RWPE2 (cell line): ENCODE measurements around the gene CHTF18.
"Not testable (repeated sequence)": the region's sequence is repeated elsewhere in the genome, so short reads cannot be mapped to it uniquely, and the experiment has no call there.

Experiments used
- ATAC-seq: fragments of 200-7000 bp; cut with Tn5 transposase; 3 replicates; pipeline ENCODE4 v1.9.1; 2021; ENCODE audit warnings: low read depth
- DNase-seq: peaks from one replicate; pipeline ENCODE4 v3.0.0-alpha.2; 2020; ENCODE audit warnings: low spot score
- H3K27ac ChIP-seq: fragments of 450-650 bp; 2 replicates; pipeline ENCODE4 v1.5.1; 2017; ENCODE audit warnings: mild to moderate bottlenecking; ENCODE audit not compliant: poor library complexity, severe bottlenecking
- H3K27me3 ChIP-seq: fragments of 250-450 bp; sonication (Bioruptor Pico); 2 replicates; pipeline ENCODE4 v1.5.1; 2021; ENCODE audit warnings: mild to moderate bottlenecking, moderate library complexity; ENCODE audit not compliant: insufficient read depth, poor library complexity, severe bottlenecking
- H3K36me3 ChIP-seq: fragments of 250-450 bp; sonication (Bioruptor Pico); 2 replicates; pipeline ENCODE4 v1.5.1; 2020; ENCODE audit warnings: low read depth, mild to moderate bottlenecking, moderate library complexity
- H3K4me1 ChIP-seq: fragments of 250-450 bp; sonication (Bioruptor Pico); 2 replicates; pipeline ENCODE4 v1.5.1; 2021; ENCODE audit warnings: mild to moderate bottlenecking, moderate library complexity; ENCODE audit not compliant: insufficient read depth, poor library complexity, severe bottlenecking
- H3K4me3 ChIP-seq: fragments of 250-450 bp; sonication (Bioruptor Pico); 2 replicates; pipeline ENCODE4 v1.5.1; 2021; ENCODE audit warnings: mild to moderate bottlenecking, moderate library complexity; ENCODE audit not compliant: severe bottlenecking
- H3K9me3 ChIP-seq: fragments of 250-450 bp; sonication (Bioruptor Pico); 2 replicates; pipeline ENCODE4 v1.5.1; 2021; ENCODE audit warnings: mild to moderate bottlenecking, moderate library complexity; ENCODE audit not compliant: severe bottlenecking
- CTCF ChIP-seq: fragments of 450-650 bp; IDR thresholded peaks from one replicate; pipeline ENCODE4 v1.5.1; 2017; ENCODE audit warnings: mild to moderate bottlenecking, moderate library complexity; ENCODE audit not compliant: poor library complexity, severe bottlenecking

The CHTF18 gene

DNA sequence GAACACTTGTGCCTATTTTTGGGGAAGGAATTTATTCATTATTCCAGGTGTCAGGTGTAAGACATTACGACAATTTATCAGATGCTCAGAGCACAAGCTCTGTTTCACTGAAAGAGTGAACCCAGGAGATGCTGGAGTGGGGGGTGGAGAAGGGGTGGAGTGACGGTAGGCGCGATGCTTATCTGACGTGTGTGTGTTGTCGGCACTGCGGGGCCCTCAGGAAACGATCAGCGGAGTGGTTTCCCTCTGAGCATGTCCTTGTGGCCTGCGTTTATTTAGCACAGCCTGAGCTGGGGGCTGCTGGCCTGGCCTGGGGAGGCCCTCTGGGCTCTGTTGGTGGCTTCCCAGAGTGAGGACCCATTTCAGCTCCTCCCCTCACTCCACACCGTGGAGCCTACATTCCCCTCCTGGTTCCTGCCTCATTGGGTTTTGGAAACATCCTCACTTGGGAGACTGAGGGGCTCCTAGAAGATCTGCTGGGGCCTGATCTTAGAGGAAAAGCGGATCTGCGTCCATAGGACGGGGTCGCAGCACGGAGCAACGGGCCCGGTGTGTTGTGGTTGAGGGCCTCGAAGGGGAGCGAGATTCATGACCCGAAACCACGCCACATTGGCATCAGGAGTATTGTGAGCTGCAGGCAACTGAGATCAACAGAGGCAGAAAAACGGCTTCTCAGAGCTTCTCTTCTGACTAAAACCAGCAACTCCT lies 31.1 kb downstream of the CHTF18 start:
- no peak overlapping the region for H3K27ac ChIP-seq
- TF ChIP-seq CTCF, result no peak
- no peaks in the 10 kb centered on the region for H3K36me3 ChIP-seq
- peaks cover 14% of the 10 kb centered on the region for H3K27me3 ChIP-seq
- no peak for ATAC-seq
- no peaks in the 10 kb centered on the region for H3K4me1 ChIP-seq
- no peak for DNase-seq
- H3K9me3 ChIP-seq, result no peaks in the 10 kb centered on the region
- no peak overlapping the region for H3K4me3 ChIP-seq

DNA sequence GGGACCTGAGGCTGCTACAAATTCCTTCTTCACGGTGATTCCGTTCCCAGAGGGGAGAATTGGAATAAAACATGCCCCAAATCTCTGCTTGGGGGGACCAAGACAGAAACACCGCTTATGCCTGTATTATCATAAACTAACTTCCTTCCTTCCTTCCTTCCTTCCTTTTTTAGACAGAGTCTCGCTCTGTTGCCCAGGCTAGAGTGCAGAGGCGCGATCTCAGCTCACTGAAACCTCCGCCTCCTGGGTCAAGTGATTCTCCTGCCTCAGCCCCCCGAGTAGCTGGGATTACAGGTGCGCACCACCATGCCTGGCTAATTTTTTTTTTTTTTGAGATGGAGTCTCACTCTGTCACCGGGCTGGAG lies 31.6 kb downstream of the CHTF18 start:
- ATAC-seq, H3K9me3 ChIP-seq, H3K4me3 ChIP-seq, H3K27ac ChIP-seq, H3K4me1 ChIP-seq, H3K36me3 ChIP-seq, DNase-seq: not testable (repeated sequence)
- H3K27me3 ChIP-seq, result peaks cover 18% of the 10 kb centered on the region

GRCh38 chr16:820748-821147 lies 32.3 kb downstream of the CHTF18 start:
- H3K9me3 ChIP-seq, result no peaks in the 10 kb centered on the region
- TF ChIP-seq CTCF, result no peak
- no peak overlapping the region for H3K4me3 ChIP-seq
- ATAC-seq, result no peak
- no peak overlapping the region for H3K27ac ChIP-seq
- H3K27me3 ChIP-seq, result peaks cover 26% of the 10 kb centered on the region
- DNase-seq, result no peak
- no peaks in the 10 kb centered on the region for H3K36me3 ChIP-seq
- no peaks in the 10 kb centered on the region for H3K4me1 ChIP-seq

DNA sequence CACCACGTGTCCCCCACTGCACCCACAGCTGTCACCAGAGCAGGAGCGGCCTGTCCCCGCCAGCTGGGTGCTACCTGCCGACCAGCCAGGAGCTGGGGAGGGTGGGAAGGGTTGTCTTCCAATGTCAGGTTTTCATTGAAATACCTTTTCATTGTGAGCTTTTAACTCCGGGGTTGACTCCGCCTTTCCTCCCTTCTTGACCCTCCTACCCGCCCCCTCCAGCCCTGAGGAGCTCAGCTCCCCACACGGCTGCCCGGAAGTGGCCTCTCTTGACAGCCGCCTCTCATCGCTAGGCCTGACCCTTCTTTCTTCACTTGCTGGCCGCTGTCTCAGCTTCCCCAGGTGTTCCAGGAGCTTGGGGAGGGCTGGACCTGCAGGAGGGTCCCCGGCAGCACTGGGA lies 33.3 kb downstream of the CHTF18 start:
- no peaks in the 10 kb centered on the region for H3K4me1 ChIP-seq
- H3K4me3 ChIP-seq, result no peak overlapping the region
- no peaks in the 10 kb centered on the region for H3K36me3 ChIP-seq
- DNase-seq (no peak), ATAC-seq (no peak)
- TF ChIP-seq CTCF, result no peak
- H3K9me3 ChIP-seq, result no peaks in the 10 kb centered on the region
- H3K27me3 ChIP-seq, result peaks cover 30% of the 10 kb centered on the region
- H3K27ac ChIP-seq, result no peak overlapping the region

DNA sequence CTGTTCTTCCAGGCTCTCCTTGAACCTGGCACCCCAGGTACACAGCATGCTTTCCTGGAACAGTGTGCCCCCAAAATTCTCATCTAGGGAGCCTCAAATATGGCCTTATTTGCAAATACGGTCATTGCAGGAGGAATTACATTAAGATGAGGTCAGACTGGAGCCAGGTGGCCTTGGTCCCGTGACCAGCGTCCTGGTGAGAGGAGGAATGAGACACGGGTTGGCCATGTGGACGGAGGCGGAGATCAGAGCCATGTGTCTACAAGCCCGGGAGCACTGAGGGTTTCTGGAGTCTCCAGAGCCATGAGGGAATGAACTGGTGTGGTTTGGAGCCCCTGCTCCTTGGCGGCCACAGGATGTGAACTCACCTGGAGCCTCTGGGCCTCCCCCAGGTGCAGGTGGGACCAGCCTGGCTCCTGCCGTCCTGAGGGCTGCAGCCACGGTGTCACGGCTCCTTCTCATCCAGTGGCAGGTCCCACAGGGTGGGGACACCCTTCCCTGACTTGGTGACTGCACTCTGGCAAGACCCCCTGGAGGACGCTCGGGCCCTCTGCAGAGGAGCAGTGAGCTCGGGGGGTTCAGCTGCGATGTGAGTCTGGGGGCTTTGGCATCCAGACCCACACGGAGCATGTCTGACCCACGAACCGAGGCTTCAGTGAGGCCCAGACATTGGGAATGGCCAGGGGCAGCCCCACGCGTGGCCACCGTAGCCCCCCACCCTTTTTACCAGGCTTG lies 33.9 kb downstream of the CHTF18 start:
- H3K36me3 ChIP-seq, result no peaks in the 10 kb centered on the region
- no peak overlapping the region for H3K27ac ChIP-seq
- ATAC-seq (no peak), DNase-seq (no peak)
- TF ChIP-seq CTCF, result no peak
- H3K9me3 ChIP-seq, result no peaks in the 10 kb centered on the region
- no peaks in the 10 kb centered on the region for H3K4me1 ChIP-seq
- H3K4me3 ChIP-seq, result no peak overlapping the region
- peaks cover 24% of the 10 kb centered on the region for H3K27me3 ChIP-seq
